Measurements from ENCODE around the gene USH1C. TPM values are rescaled to one million over a fixed set of nuclear protein-coding genes. Genes with fewer than 3 reads are reported as not detected.

The USH1C gene
- total RNA-seq, 1 donor from 2014 or later, result 0.72 TPM

- Mint-ChIP-seq H3K9me3 (ENCODE audit: low read depth) (no peaks in the 10 kb centered on the region), H3K27ac (ENCODE audit: unreplicated experiment) (no peak overlapping the region), H3K36me3 (ENCODE audit: low read depth) (no peaks in the 10 kb centered on the region), H3K4me3 (ENCODE audit: unreplicated experiment) (no peak overlapping the region), H3K27me3 (ENCODE audit: low read depth) (peaks cover 27% of the 10 kb centered on the region), H3K4me1 (ENCODE audit: low read depth) (peaks cover under 1% of the 10 kb centered on the region)
- no peak for DNase-seq (ENCODE audit: low spot score)
- TF ChIP-seq, protein P1, sequence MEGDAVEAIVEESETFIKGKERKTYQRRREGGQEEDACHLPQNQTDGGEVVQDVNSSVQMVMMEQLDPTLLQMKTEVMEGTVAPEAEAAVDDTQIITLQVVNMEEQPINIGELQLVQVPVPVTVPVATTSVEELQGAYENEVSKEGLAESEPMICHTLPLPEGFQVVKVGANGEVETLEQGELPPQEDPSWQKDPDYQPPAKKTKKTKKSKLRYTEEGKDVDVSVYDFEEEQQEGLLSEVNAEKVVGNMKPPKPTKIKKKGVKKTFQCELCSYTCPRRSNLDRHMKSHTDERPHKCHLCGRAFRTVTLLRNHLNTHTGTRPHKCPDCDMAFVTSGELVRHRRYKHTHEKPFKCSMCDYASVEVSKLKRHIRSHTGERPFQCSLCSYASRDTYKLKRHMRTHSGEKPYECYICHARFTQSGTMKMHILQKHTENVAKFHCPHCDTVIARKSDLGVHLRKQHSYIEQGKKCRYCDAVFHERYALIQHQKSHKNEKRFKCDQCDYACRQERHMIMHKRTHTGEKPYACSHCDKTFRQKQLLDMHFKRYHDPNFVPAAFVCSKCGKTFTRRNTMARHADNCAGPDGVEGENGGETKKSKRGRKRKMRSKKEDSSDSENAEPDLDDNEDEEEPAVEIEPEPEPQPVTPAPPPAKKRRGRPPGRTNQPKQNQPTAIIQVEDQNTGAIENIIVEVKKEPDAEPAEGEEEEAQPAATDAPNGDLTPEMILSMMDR (IDR thresholded peaks at IDR 0.05), result no peak
Observed at GRCh38 chr11:17552392-17553248, 8.4 kb upstream of the USH1C start.

DNA sequence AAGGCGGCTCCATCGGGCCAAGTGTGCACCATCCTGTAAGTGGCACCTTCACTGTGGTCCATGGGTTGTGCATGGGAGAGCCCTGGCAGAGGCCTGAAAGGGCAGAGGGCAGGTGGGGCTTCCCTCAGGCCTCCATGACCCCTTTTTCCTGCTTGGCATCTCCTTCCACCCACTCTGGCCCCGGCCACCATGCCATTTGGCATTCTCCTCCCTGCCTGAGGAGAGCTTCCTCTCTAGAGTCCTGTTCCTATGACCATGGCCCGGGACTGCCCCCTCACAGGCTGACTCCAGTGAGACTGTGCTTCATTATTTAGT, 7.8 kb upstream of the USH1C start:
- H3K9me3 Mint-ChIP-seq (ENCODE audit: low read depth), result no peaks in the 10 kb centered on the region
- H3K36me3 Mint-ChIP-seq (ENCODE audit: low read depth), result peaks cover 2% of the 10 kb centered on the region
- H3K27ac Mint-ChIP-seq (ENCODE audit: unreplicated experiment), result no peak overlapping the region
- H3K4me1 Mint-ChIP-seq (ENCODE audit: low read depth), result peaks cover 7% of the 10 kb centered on the region
- TF ChIP-seq, protein P1 (IDR thresholded peaks at IDR 0.05), result no peak
- no peak for DNase-seq (ENCODE audit: low spot score)
- H3K4me3 Mint-ChIP-seq (ENCODE audit: unreplicated experiment), result no peak overlapping the region
- H3K27me3 Mint-ChIP-seq (ENCODE audit: low read depth), result peaks cover 30% of the 10 kb centered on the region

GRCh38 chr11:17551347-17552040, 7.3 kb upstream of the USH1C start:
- no peak overlapping the region for H3K4me3 Mint-ChIP-seq (ENCODE audit: unreplicated experiment)
- no peaks in the 10 kb centered on the region for H3K9me3 Mint-ChIP-seq (ENCODE audit: low read depth)
- peaks cover 35% of the 10 kb centered on the region for H3K27me3 Mint-ChIP-seq (ENCODE audit: low read depth)
- no peak overlapping the region for H3K27ac Mint-ChIP-seq (ENCODE audit: unreplicated experiment)
- H3K4me1 Mint-ChIP-seq (ENCODE audit: low read depth), result peaks cover 9% of the 10 kb centered on the region
- H3K36me3 Mint-ChIP-seq (ENCODE audit: low read depth), result peaks cover 2% of the 10 kb centered on the region
- no peak for DNase-seq (ENCODE audit: low spot score)
- TF ChIP-seq, protein P1 (IDR thresholded peaks at IDR 0.05), result no peak

DNA sequence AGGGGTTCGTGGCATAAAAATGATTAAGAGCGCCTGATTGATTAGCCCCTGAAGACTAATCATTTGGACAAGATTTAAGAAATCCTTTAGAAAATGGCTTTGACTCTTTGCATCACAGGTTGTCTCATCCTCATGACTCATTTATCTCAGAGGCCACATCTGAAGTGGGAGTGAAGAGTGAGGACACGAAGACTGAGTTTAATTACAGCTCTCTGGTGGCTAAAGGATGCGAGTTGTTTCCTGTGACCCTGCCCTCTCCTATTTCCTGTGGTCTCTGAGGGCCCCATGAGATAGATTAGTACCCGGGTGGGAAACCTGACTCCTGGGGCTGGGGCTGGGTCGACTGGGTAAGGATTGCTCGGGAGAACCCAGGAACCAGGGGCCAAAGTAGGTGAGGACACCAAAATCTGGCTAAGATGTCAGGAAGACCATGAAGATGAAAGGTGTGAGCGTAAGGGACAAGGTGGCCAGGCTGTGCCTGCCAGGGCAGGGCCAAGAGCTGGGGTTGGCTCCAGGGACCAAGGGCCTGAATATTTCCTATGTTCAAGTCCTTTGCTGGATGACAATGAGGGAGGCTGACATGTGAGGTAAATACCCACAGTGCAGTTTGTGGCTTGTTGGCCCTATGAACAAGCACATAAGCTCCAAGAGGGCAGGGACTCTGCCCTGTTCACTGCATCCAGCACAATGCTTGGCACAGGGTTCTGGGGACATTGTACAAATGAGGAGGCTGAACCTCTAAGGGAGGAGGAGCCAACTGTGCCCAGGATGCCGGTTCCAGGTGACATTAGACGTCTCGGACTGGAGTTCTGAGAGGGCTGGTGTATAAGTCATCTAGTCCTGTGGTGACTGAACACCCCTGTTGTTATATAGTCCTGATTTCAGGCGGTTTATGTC, 6.5 kb upstream of the USH1C start:
- H3K27ac Mint-ChIP-seq (ENCODE audit: unreplicated experiment), result no peak overlapping the region
- TF ChIP-seq, protein P1 (IDR thresholded peaks at IDR 0.05), result no peak
- H3K27me3 Mint-ChIP-seq (ENCODE audit: low read depth), result peaks cover 40% of the 10 kb centered on the region

DNA sequence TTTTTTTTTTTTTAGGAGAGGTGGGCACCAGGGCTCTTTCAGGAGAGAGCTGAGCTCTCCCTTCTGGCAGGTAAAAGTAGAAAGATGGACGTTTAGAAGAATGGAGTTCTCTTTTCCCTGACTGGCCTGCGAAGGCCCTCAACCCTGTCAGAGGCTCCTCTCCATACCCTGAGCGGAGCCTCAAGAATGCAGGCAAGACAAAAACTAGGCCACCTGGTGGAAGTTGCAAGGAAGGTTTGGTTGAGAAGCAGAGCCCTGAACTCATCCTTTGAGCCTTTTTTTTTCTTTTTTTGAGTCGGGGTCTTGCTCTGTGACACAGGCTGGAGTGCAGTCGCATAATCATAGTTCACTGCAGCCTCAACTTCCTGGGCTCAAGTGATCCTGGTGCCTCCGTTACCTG, 4.2 kb upstream of the USH1C start:
- Mint-ChIP-seq H3K27ac (ENCODE audit: unreplicated experiment) (no peak overlapping the region), H3K27me3 (ENCODE audit: low read depth) (peaks cover 41% of the 10 kb centered on the region), H3K9me3 (ENCODE audit: low read depth) (no peaks in the 10 kb centered on the region), H3K36me3 (ENCODE audit: low read depth) (peaks cover 2% of the 10 kb centered on the region), H3K4me3 (ENCODE audit: unreplicated experiment) (no peak overlapping the region), H3K4me1 (ENCODE audit: low read depth) (peaks cover 9% of the 10 kb centered on the region)
- TF ChIP-seq, protein P1 (IDR thresholded peaks at IDR 0.05), result peak; percentile 24
- no peak for DNase-seq (ENCODE audit: low spot score)

More for the DNA sequence above, 6.5 kb upstream of the USH1C start:
- Mint-ChIP-seq H3K4me3 (ENCODE audit: unreplicated experiment) (no peak overlapping the region), H3K4me1 (ENCODE audit: low read depth) (peaks cover 9% of the 10 kb centered on the region), H3K9me3 (ENCODE audit: low read depth) (no peaks in the 10 kb centered on the region), H3K36me3 (ENCODE audit: low read depth) (peaks cover 2% of the 10 kb centered on the region)
- no peak for DNase-seq (ENCODE audit: low spot score)
